Stomach (tissue), 4 donors: Measurements from ENCODE around the gene CCT6A.
"Not testable (repeated sequence)": the region's sequence is repeated elsewhere in the genome, so short reads cannot be mapped to it uniquely, and the experiment has no call there.

Experiments
- EP300 ChIP-seq: sonication (generic); formaldehyde crosslinking; IDR thresholded peaks from one replicate; pipeline ENCODE4 v1.6.1; 2017; ENCODE audit warnings: antibody characterized with exemption
- POLR2AphosphoS5 ChIP-seq, 3 donors: sonication (generic); formaldehyde crosslinking; IDR thresholded peaks; one replicate each; pipeline ENCODE4 v1.6.1; 2016; ENCODE audit warnings: antibody characterized with exemption in 3 of 3
- TF ChIP-seq, protein P1 (sequence below), 7 experiments: fragments of 450-650 bp in 4 of 7; fragments of 200-600 bp in 3 of 7; sonication (generic) in 3 of 7; IDR thresholded peaks; one replicate each; pipeline ENCODE4 v1.5.1; 2016 to 2019; ENCODE audit warnings: antibody characterized with exemption in 7 of 7, control low read depth in 2 of 7, mild to moderate bottlenecking in 1 of 7

GRCh38 chr7:56017015-56017414 is 34.5 kb upstream of the CCT6A start:
- not testable (repeated sequence) for TF ChIP-seq POLR2AphosphoS5 (IDR thresholded peaks at IDR 0.05); EP300
- TF ChIP-seq, protein P1, sequence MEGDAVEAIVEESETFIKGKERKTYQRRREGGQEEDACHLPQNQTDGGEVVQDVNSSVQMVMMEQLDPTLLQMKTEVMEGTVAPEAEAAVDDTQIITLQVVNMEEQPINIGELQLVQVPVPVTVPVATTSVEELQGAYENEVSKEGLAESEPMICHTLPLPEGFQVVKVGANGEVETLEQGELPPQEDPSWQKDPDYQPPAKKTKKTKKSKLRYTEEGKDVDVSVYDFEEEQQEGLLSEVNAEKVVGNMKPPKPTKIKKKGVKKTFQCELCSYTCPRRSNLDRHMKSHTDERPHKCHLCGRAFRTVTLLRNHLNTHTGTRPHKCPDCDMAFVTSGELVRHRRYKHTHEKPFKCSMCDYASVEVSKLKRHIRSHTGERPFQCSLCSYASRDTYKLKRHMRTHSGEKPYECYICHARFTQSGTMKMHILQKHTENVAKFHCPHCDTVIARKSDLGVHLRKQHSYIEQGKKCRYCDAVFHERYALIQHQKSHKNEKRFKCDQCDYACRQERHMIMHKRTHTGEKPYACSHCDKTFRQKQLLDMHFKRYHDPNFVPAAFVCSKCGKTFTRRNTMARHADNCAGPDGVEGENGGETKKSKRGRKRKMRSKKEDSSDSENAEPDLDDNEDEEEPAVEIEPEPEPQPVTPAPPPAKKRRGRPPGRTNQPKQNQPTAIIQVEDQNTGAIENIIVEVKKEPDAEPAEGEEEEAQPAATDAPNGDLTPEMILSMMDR (IDR thresholded peaks at IDR 0.05), result not testable (repeated sequence)
